Upper lobe of left lung (tissue), 4 donors: ENCODE data around the gene WDR3.

Experiments
- CTCF ChIP-seq, 6 experiments: fragments of 450-650 bp in 4 of 6; fragments of 200-600 bp in 2 of 6; sonication (generic) in 2 of 6; IDR thresholded peaks; one replicate each; pipeline ENCODE4 v1.5.1; 2016 to 2019; ENCODE audit warnings: antibody characterized with exemption in 6 of 6
- POLR2A ChIP-seq, 4 donors: fragments of 450-650 bp; IDR thresholded peaks; one replicate each; pipeline ENCODE4 v1.5.1; 2016 to 2017; ENCODE audit warnings: antibody characterized with exemption in 4 of 4, mild to moderate bottlenecking in 2 of 4

DNA sequence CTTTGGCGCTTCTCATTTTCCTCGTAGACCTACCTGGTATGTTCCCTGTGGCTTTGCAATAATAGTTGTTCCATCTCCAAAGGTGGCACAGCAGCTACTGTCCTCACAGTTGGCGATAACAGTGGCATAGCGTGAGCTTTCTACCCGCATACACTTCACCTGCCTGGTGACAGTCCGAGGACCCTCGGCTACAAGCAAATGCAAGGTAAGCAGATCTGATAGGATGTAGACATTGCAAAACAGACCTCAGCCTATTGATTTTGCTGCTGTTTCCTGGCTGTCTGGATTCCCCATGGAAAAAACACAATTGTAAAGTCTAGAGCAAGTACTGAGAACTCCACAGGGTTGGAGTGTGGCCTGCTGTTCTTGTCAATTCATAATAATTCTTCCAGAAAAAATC is 78.5 kb downstream of the WDR3 start:
- TF ChIP-seq CTCF (IDR thresholded peaks at IDR 0.05), result no peak
- no peak for TF ChIP-seq POLR2A (IDR thresholded peaks at IDR 0.05)
